ENCODE measurements around the gene DHCR24. TPM values are rescaled to one million over a fixed set of nuclear protein-coding genes. Genes with fewer than 3 reads are reported as not detected.
A peak's percentile ranks its signal among the peaks of the same experiment; 100 is the strongest.

DHCR24 gene
- total RNA-seq, 1 experiment from 2014 or later, result 369 TPM

DNA sequence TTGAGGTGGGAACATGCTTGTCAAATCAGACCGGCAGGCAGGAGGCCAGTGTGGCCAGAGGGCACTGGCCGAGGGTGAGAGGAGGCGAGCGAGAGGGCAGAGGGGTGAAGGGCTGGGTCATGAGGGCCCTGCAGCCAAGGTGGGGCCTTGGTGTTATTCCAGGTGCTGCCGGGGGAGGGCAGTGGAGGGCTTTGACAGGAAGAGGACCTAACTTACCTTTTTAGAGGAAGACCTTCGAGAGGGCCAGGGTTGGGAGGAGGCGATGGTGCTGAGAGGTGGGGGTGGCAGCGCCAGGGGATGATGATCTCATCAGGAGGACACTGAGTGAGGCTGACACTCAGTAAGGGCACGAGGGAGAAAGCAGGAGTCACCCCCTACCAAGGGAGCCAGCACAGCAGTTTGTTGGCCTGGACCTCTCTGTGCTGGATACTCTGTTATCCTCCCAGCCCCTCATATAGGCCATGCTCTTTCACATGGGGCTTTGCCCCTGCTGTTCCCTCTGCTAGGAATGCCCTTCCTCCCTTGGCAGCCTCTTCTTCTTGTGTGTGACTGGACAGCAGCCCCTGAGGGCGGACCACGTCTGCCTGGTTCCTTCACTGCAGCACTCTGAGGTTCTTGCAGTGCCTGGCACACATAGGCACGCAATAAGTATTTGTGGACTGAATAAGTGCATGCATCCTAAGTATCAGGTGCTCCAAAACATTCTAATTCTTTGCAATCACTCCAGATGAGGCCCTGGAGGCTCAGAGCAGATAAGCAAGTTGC is 78.4 kb downstream of the DHCR24 start:
- H3K4me1 ChIP-seq (replicated peaks; ENCODE audit: insufficient read depth), result peaks cover 43% of the 10 kb centered on the region
- no peak for TF ChIP-seq EZH2 (IDR thresholded peaks at IDR 0.05; ENCODE audit: low read depth)
- TF ChIP-seq, protein P1, sequence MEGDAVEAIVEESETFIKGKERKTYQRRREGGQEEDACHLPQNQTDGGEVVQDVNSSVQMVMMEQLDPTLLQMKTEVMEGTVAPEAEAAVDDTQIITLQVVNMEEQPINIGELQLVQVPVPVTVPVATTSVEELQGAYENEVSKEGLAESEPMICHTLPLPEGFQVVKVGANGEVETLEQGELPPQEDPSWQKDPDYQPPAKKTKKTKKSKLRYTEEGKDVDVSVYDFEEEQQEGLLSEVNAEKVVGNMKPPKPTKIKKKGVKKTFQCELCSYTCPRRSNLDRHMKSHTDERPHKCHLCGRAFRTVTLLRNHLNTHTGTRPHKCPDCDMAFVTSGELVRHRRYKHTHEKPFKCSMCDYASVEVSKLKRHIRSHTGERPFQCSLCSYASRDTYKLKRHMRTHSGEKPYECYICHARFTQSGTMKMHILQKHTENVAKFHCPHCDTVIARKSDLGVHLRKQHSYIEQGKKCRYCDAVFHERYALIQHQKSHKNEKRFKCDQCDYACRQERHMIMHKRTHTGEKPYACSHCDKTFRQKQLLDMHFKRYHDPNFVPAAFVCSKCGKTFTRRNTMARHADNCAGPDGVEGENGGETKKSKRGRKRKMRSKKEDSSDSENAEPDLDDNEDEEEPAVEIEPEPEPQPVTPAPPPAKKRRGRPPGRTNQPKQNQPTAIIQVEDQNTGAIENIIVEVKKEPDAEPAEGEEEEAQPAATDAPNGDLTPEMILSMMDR (conservative IDR thresholded peaks at IDR 0.05), result peak; percentile 32; the same call in 1 of the 2 replicates
- H3K4me2 ChIP-seq, result peak overlapping the region; percentile 46; the same call in 1 of the 2 replicates
- H3F3A ChIP-seq (ENCODE audit: insufficient read depth, low read depth), result peaks cover 22% of the 10 kb centered on the region
- ChIA-PET CTCF (interaction anchor here (0.7 kb wide), 1 partner anchor 401 kb away, joined by 3 read pairs; no protein-coding TSS in a partner anchor), POLR2A (ENCODE audit: unreplicated experiment) (interaction anchor here (0.6 kb wide), 1 partner anchor 76 kb away, joined by 6 read pairs; no protein-coding TSS in a partner anchor)
- DNase-seq, result peak; percentile 10 to 25
- intact Hi-C loops (cut with micrococcal nuclease; ENCODE audit: unreplicated experiment), result loop anchor here (5.0 to 10.0 kb wide), 3 partner anchors 216 to 946 kb away; no protein-coding TSS in a partner anchor
- H4K20me1 ChIP-seq (ENCODE audit: insufficient read depth), result no peaks in the 10 kb centered on the region
- no peak overlapping the region for H3K27ac ChIP-seq
- H3K9me2 ChIP-seq (ENCODE audit: insufficient read depth), result no peaks in the 10 kb centered on the region
- no TSS peak for BruUV-seq (replicated peaks)
- H2AFZ ChIP-seq, result no peak overlapping the region
- no peaks in the 10 kb centered on the region for H3K79me2 ChIP-seq (ENCODE audit: low read depth)
- no peak overlapping the region for H3K4me3 ChIP-seq
- H3K9me3 ChIP-seq (ENCODE audit: insufficient read depth, low read depth), result no peaks in the 10 kb centered on the region
- no peaks in the 10 kb centered on the region for H3K36me3 ChIP-seq (ENCODE audit: low read depth)
- H3K27me3 ChIP-seq (ENCODE audit: insufficient read depth, low read depth), result no peaks in the 10 kb centered on the region

DNA sequence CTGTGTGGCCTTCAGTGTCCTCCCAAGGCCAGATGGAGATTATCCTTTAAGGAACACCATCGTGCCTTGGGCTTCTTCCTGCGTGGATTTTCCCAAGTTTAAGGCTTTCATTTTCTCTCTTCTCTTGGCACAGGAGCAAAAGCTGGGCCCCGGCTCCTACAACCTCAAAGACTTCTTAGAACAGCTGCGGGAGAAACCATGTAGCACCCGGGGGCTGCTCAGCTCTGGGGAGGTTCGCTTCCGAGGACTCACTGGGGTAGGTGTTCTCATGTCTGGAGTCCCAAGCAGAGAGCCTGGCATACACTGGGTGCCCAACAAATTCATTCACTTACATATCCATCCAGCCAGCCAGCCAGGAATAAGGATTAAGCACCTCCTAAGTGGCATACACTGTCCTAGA is 79.2 kb downstream of the DHCR24 start:
- no TSS peak for BruUV-seq (replicated peaks)
- no peak overlapping the region; the same call in 1 of the 2 replicates for H3K27ac ChIP-seq
- no peak overlapping the region for H3K4me3 ChIP-seq
- peak overlapping the region; percentile 46 for H3K4me2 ChIP-seq
- no peaks in the 10 kb centered on the region for H3K9me3 ChIP-seq (ENCODE audit: insufficient read depth, low read depth)
- POLR2A ChIA-PET (ENCODE audit: unreplicated experiment), result no interaction called here
- no peak overlapping the region for H2AFZ ChIP-seq
- no peaks in the 10 kb centered on the region for H3K36me3 ChIP-seq (ENCODE audit: low read depth)
- H3K9me2 ChIP-seq (ENCODE audit: insufficient read depth), result no peaks in the 10 kb centered on the region
- H3F3A ChIP-seq (ENCODE audit: insufficient read depth, low read depth), result peaks cover 30% of the 10 kb centered on the region
- no peaks in the 10 kb centered on the region for H4K20me1 ChIP-seq (ENCODE audit: insufficient read depth)
- TF ChIP-seq, protein P1 (conservative IDR thresholded peaks at IDR 0.05), result no peak
- no peak for TF ChIP-seq EZH2 (IDR thresholded peaks at IDR 0.05; ENCODE audit: low read depth)
- CTCF ChIA-PET, result interaction anchor here (0.6 to 1.3 kb wide), 3 partner anchors 158 to 400 kb away, joined by 3 to 4 read pairs (median 3); no protein-coding TSS in a partner anchor
- H3K79me2 ChIP-seq (ENCODE audit: low read depth), result no peaks in the 10 kb centered on the region
- intact Hi-C loops (cut with micrococcal nuclease; ENCODE audit: unreplicated experiment), result loop anchor here (5.0 to 10.0 kb wide), 3 partner anchors 217 to 945 kb away; no protein-coding TSS in a partner anchor
- peaks cover 50% of the 10 kb centered on the region for H3K4me1 ChIP-seq (replicated peaks; ENCODE audit: insufficient read depth)
- H3K27me3 ChIP-seq (ENCODE audit: insufficient read depth, low read depth), result no peaks in the 10 kb centered on the region
- peak in 1 of 2 experiments; percentile 8 for DNase-seq

DNA sequence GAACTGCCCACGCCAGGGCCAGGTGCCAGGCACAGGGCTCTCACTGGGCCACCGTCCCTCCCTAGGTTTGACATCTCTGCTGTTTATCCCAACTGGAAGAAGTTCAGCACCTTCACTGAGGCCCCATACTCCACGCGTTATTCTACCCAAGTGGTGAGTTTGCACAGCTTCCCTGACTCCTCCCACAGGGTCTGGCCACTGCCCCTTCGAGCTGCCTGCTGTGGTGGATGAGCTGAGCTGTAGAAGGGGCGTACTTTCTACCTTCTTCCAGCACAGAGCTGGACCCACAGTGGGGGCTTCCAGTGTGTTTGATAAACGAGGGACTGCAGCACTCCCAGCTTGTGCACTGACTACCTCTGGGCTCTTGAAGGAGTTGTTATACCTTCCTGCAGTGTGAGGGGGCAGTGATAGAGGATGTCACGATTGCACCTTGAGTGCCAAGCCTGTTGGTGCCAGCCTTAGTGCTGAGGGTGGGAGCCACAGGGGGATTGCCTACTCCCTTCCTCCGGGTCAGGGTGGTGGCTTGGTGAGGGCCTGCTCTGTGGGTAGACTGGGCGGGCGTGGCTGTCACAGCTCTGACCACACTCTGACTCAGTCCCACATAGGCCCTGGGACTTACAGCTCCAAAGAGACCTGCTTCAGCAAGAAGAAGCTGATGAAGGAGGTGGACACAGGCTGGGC is 79.9 kb downstream of the DHCR24 start:
- peak; percentile 67 to 73 for DNase-seq
- no peaks in the 10 kb centered on the region for H3K9me3 ChIP-seq (ENCODE audit: insufficient read depth, low read depth)
- BruUV-seq (replicated peaks), result no TSS peak
- no peak for TF ChIP-seq EZH2 (IDR thresholded peaks at IDR 0.05; ENCODE audit: low read depth)
- no peak overlapping the region for H2AFZ ChIP-seq
- no peaks in the 10 kb centered on the region for H4K20me1 ChIP-seq (ENCODE audit: insufficient read depth)
- H3K79me2 ChIP-seq (ENCODE audit: low read depth), result no peaks in the 10 kb centered on the region
- peaks cover 30% of the 10 kb centered on the region for H3F3A ChIP-seq (ENCODE audit: insufficient read depth, low read depth)
- H3K4me2 ChIP-seq, result peak overlapping the region; percentile 46
- peaks cover 54% of the 10 kb centered on the region for H3K4me1 ChIP-seq (replicated peaks; ENCODE audit: insufficient read depth)
- no peaks in the 10 kb centered on the region for H3K27me3 ChIP-seq (ENCODE audit: insufficient read depth, low read depth)
- H3K9me2 ChIP-seq (ENCODE audit: insufficient read depth), result no peaks in the 10 kb centered on the region
- no peaks in the 10 kb centered on the region for H3K36me3 ChIP-seq (ENCODE audit: low read depth)
- ChIA-PET CTCF (interaction anchor here (0.6 to 1.3 kb wide), 2 partner anchors 157 to 291 kb away, joined by 3 to 4 read pairs; no protein-coding TSS in a partner anchor), POLR2A (ENCODE audit: unreplicated experiment) (interaction anchor here (0.7 kb wide), 1 partner anchor 700 kb away, joined by 3 read pairs; no protein-coding TSS in a partner anchor)
- no peak overlapping the region; the same call in 1 of the 2 replicates for H3K27ac ChIP-seq
- intact Hi-C loops (cut with micrococcal nuclease; ENCODE audit: unreplicated experiment), result loop anchor here (5.0 to 10.0 kb wide), 3 partner anchors 218 to 945 kb away; no protein-coding TSS in a partner anchor
- no peak overlapping the region for H3K4me3 ChIP-seq

Measured in PC-9 (cell line).